ENCODE data around the gene FFAR1. TPM values are rescaled to one million over a fixed set of nuclear protein-coding genes. Genes with fewer than 3 reads are reported as not detected.

Gene FFAR1
- total RNA-seq, 1 experiment from 2014 or later: 0.44 TPM

DNA sequence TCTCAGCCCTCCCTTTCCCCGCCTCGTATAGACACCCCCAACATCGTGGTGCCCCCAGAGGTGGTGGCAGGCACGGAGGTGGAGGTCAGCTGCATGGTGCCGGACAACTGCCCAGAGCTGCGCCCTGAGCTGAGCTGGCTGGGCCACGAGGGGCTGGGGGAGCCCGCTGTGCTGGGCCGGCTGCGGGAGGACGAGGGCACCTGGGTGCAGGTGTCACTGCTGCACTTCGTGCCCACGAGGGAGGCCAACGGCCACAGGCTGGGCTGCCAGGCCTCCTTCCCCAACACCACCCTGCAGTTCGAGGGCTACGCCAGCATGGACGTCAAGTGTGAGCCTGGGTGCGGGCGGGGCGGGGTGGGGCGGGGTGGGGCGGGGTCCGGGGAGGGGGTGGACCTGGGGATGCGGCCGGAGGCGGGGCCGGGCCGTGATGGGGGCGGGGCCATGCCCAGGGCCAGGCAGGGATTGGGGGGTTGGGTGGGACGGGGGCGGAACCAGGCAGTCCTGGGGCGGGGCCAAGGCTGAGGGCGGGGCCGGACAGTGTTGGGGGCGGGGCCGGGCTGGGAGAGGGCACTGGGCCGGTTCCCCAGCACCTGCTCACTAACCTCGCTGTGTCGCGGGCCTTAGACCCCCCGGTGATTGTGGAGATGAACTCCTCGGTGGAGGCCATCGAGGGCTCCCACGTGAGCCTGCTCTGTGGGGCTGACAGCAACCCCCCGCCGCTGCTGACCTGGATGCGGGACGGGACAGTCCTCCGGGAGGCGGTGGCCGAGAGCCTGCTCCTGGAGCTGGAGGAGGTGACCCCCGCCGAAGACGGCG lies 48.0 kb upstream of the FFAR1 start:
- intact Hi-C loops (cut with micrococcal nuclease; ENCODE audit: unreplicated experiment): no loop called here
- no peaks in the 10 kb centered on the region for H3K9me3 ChIP-seq (ENCODE audit: insufficient read depth, low read depth)
- TF ChIP-seq EZH2 (IDR thresholded peaks at IDR 0.05; ENCODE audit: low read depth): no peak
- TF ChIP-seq, protein P1, sequence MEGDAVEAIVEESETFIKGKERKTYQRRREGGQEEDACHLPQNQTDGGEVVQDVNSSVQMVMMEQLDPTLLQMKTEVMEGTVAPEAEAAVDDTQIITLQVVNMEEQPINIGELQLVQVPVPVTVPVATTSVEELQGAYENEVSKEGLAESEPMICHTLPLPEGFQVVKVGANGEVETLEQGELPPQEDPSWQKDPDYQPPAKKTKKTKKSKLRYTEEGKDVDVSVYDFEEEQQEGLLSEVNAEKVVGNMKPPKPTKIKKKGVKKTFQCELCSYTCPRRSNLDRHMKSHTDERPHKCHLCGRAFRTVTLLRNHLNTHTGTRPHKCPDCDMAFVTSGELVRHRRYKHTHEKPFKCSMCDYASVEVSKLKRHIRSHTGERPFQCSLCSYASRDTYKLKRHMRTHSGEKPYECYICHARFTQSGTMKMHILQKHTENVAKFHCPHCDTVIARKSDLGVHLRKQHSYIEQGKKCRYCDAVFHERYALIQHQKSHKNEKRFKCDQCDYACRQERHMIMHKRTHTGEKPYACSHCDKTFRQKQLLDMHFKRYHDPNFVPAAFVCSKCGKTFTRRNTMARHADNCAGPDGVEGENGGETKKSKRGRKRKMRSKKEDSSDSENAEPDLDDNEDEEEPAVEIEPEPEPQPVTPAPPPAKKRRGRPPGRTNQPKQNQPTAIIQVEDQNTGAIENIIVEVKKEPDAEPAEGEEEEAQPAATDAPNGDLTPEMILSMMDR (conservative IDR thresholded peaks at IDR 0.05): no peak

GRCh38 chr19:35300339-35300649 lies 47.4 kb upstream of the FFAR1 start:
- H3F3A ChIP-seq (ENCODE audit: insufficient read depth, low read depth): peaks cover 31% of the 10 kb centered on the region
- H3K4me2 ChIP-seq: no peak overlapping the region
- H2AFZ ChIP-seq: no peak overlapping the region
- H3K9me2 ChIP-seq (ENCODE audit: insufficient read depth): no peaks in the 10 kb centered on the region
- H3K9me3 ChIP-seq (ENCODE audit: insufficient read depth, low read depth): no peaks in the 10 kb centered on the region
- H3K4me3 ChIP-seq: no peak overlapping the region
- no peak overlapping the region for H3K27ac ChIP-seq
- TF ChIP-seq, protein P1 (conservative IDR thresholded peaks at IDR 0.05): no peak
- TF ChIP-seq EZH2 (IDR thresholded peaks at IDR 0.05; ENCODE audit: low read depth): no peak
- H3K36me3 ChIP-seq (ENCODE audit: low read depth): no peaks in the 10 kb centered on the region
- no peaks in the 10 kb centered on the region for H3K27me3 ChIP-seq (ENCODE audit: insufficient read depth, low read depth)
- H3K79me2 ChIP-seq (ENCODE audit: low read depth): no peaks in the 10 kb centered on the region
- H4K20me1 ChIP-seq (ENCODE audit: insufficient read depth): no peaks in the 10 kb centered on the region
- intact Hi-C loops (cut with micrococcal nuclease; ENCODE audit: unreplicated experiment): no loop called here
- ChIA-PET POLR2A (ENCODE audit: unreplicated experiment) (no interaction called here), CTCF (no interaction called here)
- BruUV-seq (replicated peaks): no TSS peak
- DNase-seq: no peak
- H3K4me1 ChIP-seq (replicated peaks; ENCODE audit: insufficient read depth): no peaks in the 10 kb centered on the region

More for the DNA sequence above, 48.0 kb upstream of the FFAR1 start:
- Histone ChIP-seq H3K79me2 (ENCODE audit: low read depth) (no peaks in the 10 kb centered on the region), H2AFZ (no peak overlapping the region), H3F3A (ENCODE audit: insufficient read depth, low read depth) (peaks cover 37% of the 10 kb centered on the region), H3K27me3 (ENCODE audit: insufficient read depth, low read depth) (no peaks in the 10 kb centered on the region), H3K4me1 (replicated peaks; ENCODE audit: insufficient read depth) (no peaks in the 10 kb centered on the region), H3K4me2 (no peak overlapping the region), H3K36me3 (ENCODE audit: low read depth) (no peaks in the 10 kb centered on the region), H3K4me3 (no peak overlapping the region), H3K9me2 (ENCODE audit: insufficient read depth) (no peaks in the 10 kb centered on the region), H4K20me1 (ENCODE audit: insufficient read depth) (no peaks in the 10 kb centered on the region), H3K27ac (no peak overlapping the region)
- CTCF ChIA-PET: no interaction called here
- BruUV-seq (replicated peaks): no TSS peak
- no peak for DNase-seq
- POLR2A ChIA-PET (ENCODE audit: unreplicated experiment): no interaction called here

DNA sequence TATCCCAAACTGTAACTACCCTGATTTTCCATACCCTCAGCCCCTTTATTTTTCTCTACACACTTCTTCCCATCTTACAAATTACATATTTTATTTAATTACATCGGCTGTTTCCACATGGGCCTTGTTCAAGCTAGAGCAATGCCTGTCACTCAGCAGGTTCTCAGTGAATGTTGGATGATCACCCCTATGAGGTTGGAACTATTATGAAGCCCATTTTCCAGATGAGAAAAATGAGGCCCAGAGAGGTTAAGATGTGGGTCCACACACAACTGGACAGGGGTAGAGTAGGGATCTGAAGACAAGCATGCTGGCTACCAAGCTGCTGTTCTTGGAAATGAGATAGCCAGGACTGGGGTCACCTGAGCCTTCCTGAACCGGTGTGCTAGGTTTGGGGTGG lies 45.7 kb upstream of the FFAR1 start:
- no peaks in the 10 kb centered on the region for H4K20me1 ChIP-seq (ENCODE audit: insufficient read depth)
- DNase-seq: no peak
- H3K4me3 ChIP-seq: no peak overlapping the region
- H3K27me3 ChIP-seq (ENCODE audit: insufficient read depth, low read depth): no peaks in the 10 kb centered on the region
- ChIA-PET CTCF (no interaction called here), POLR2A (ENCODE audit: unreplicated experiment) (no interaction called here)
- no peaks in the 10 kb centered on the region for H3K36me3 ChIP-seq (ENCODE audit: low read depth)
- H3F3A ChIP-seq (ENCODE audit: insufficient read depth, low read depth): peaks cover 17% of the 10 kb centered on the region
- H3K79me2 ChIP-seq (ENCODE audit: low read depth): no peaks in the 10 kb centered on the region
- no peak overlapping the region for H2AFZ ChIP-seq
- BruUV-seq (replicated peaks): no TSS peak
- H3K4me2 ChIP-seq: no peak overlapping the region
- H3K9me3 ChIP-seq (ENCODE audit: insufficient read depth, low read depth): no peaks in the 10 kb centered on the region
- H3K9me2 ChIP-seq (ENCODE audit: insufficient read depth): no peaks in the 10 kb centered on the region
- no peak overlapping the region for H3K27ac ChIP-seq
- intact Hi-C loops (cut with micrococcal nuclease; ENCODE audit: unreplicated experiment): no loop called here
- peaks cover 2% of the 10 kb centered on the region for H3K4me1 ChIP-seq (replicated peaks; ENCODE audit: insufficient read depth)
- no peak for TF ChIP-seq EZH2 (IDR thresholded peaks at IDR 0.05; ENCODE audit: low read depth)
- TF ChIP-seq, protein P1 (conservative IDR thresholded peaks at IDR 0.05): no peak

All from PC-9 (cell line).